HEK293T (cell line): ENCODE measurements around the gene LNX1.

Experiments
- ARNT ChIP-seq: fragments of 450-650 bp; IDR thresholded peaks from 2 replicates; pipeline ENCODE4 v1.6.1; 2017; ENCODE audit warnings: mild to moderate bottlenecking
- ELF4 ChIP-seq: fragments of 450-650 bp; IDR thresholded peaks from 2 replicates; pipeline ENCODE4 v1.6.1; 2017; ENCODE audit warnings: antibody characterized with exemption

DNA sequence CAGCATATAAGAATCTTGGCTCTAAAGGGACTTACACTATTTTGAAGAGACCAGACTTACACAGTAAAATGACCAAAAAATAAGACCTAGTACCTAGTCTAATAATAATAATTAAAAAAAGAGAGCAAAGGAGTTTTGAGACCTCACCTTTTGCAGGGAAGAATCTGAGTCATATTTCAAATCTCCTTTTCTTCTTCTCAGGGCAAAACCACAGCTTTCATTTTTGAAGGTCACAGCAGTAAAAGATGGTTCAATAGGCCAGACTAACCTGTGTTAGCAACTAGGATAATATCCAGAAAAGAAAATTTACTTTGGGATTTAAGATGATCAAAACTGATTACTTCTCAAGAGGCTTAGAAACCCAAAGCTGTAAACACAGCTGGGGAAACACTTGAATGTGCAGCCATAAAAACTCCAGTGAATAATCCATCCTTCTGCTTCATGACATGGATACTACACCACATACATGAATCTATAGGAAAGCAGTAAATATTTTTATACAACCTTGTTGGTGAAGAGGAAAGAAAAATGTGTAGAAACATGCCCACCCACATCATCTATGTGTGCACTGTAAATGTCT is 25.9 kb upstream of the LNX1 start:
- TF ChIP-seq ELF4, result no peak
- no peak for TF ChIP-seq ARNT
